Measurements from ENCODE around the gene DUXB. TPM values are rescaled to one million over a fixed set of nuclear protein-coding genes. Genes with fewer than 3 reads are reported as not detected.

Gene DUXB
- total and polyA plus RNA-seq, 8 donors, result not detected

DNA sequence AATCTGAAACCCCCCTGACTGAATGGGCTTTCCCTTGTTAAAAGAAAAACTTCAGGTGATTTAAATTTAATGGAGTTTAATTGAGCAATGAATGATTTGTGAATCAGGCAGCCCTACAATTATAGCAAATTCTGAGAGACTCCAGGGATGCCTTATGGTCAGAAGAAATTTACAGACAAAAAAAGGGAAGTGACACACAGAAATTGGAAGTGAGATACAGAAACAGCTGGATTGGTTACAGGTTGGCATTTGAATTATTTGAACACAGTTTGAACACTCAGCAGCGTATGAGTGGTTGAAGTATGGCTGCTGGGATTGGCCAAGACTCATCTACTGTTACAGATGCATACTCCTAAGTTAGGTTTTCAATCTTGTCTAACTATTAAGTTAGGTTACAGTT lies 44.0 kb upstream of the DUXB start:
- Histone ChIP-seq H3K4me1 (peaks cover 0 to 3% (median under 1%) of the 10 kb centered on the region in 4 donors), H3K27me3 (no peaks in the 10 kb centered on the region), H3K27ac (no peak overlapping the region), H3K4me3 (no peak overlapping the region), H3K36me3 (no peaks in the 10 kb centered on the region), H3K9me3 (peaks cover 0 to 17% (median 6%) of the 10 kb centered on the region in 4 donors)
- no peak for DNase-seq
- TF ChIP-seq POLR2AphosphoS5 (IDR thresholded peaks at IDR 0.05), result no peak
- TF ChIP-seq, protein P1, sequence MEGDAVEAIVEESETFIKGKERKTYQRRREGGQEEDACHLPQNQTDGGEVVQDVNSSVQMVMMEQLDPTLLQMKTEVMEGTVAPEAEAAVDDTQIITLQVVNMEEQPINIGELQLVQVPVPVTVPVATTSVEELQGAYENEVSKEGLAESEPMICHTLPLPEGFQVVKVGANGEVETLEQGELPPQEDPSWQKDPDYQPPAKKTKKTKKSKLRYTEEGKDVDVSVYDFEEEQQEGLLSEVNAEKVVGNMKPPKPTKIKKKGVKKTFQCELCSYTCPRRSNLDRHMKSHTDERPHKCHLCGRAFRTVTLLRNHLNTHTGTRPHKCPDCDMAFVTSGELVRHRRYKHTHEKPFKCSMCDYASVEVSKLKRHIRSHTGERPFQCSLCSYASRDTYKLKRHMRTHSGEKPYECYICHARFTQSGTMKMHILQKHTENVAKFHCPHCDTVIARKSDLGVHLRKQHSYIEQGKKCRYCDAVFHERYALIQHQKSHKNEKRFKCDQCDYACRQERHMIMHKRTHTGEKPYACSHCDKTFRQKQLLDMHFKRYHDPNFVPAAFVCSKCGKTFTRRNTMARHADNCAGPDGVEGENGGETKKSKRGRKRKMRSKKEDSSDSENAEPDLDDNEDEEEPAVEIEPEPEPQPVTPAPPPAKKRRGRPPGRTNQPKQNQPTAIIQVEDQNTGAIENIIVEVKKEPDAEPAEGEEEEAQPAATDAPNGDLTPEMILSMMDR (IDR thresholded peaks at IDR 0.05), result no peak
- TF ChIP-seq POLR2A (IDR thresholded peaks at IDR 0.05), result no peak
- TF ChIP-seq EP300 (IDR thresholded peaks at IDR 0.05), result no peak
- intact Hi-C loops (cut with DNase I; ENCODE audit: low total_unique reads), result no loop called here
- 59 to 86% (median 76%) methylated on average over 1 of the region's 1 CpG for WGBS, 5 donors

DNA sequence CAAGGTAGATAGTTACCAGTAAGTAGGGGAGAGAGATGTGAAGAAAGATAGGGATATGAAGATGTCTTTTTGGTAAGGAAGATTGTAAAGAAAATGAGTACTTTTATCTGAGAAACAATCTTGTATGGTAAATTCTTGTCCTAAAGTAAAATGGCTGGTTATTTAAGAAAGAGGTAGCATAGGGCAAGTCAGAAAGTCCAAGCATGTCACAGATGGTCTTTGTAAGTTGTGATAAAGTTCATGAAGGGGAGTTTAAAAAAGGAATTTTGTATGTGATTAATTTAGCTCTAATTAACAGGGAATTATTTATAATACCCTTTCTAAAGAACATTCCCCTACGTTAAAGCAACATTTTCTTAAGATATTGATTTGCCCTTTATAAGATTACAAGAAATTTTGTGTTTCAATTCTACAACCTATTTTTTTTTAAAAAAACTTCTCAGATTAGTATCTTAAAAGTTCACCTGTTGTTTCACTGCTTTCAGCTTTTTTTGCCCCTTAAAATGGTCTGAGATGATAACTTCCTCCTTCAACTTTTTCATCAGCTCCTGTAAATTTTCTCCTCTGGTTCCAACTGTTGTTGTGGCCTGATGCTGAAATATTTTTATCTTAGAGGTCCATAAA lies 41.3 kb upstream of the DUXB start:
- TF ChIP-seq POLR2A (IDR thresholded peaks at IDR 0.05), result no peak
- WGBS, 5 donors, result 27 to 42% (median 35%) methylated on average over 1 of the region's 1 CpG
- intact Hi-C loops (cut with DNase I; ENCODE audit: low total_unique reads), result no loop called here
- H3K27ac ChIP-seq, result no peak overlapping the region
- H3K27me3 ChIP-seq, result no peaks in the 10 kb centered on the region
- no peaks in the 10 kb centered on the region for H3K4me1 ChIP-seq
- H3K4me3 ChIP-seq, result no peak overlapping the region
- no peaks in the 10 kb centered on the region for H3K36me3 ChIP-seq
- H3K9me3 ChIP-seq, result peaks cover 0 to 17% (median 7%) of the 10 kb centered on the region in 4 donors
- no peak for DNase-seq

DNA sequence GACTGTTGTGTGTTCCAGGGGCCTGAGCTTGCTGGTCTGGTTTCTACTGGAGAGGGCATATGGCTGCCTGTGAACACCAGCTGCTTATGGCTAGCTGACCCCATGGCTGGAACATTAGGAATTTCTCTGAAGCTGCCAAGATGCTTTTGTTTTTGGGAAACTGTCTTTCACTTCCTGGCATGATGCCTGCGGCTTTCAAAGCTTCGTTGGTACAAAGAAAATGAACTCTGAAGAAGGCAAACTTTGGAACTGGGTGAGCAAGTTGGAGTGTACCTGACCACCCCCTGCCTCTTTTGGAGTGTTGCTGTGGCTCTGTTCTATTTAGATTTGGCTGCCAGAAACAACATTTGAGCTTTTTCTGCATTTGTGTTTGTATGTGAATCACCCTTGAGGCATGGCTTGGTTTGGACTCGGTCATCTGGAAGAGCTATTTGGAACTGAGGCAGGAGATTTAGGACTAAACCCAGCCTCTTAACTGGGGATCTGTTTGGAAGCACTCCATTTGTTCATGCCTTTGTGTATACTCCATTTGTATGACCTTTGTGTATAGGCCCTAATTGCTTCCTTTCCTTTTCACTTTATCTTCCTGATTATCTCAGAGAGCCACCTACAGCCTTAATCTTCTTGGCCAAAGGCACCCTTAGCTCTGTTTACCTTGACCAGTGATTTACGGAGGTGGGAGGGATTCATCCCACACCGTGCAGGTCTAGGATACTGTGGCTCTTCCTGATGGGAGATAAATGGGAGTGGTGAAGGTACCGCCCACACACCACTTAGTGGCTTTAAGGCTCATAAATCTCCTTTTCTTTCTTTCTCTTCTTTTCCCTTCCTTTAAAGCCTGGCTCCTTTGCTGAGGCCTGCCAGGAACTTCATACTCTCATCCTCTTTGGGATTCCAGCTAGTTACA lies 32.3 kb upstream of the DUXB start:
- no peaks in the 10 kb centered on the region for H3K9me3 ChIP-seq
- no peaks in the 10 kb centered on the region for H3K36me3 ChIP-seq
- 23 to 36% (median 28%) methylated on average over 6 of the region's 6 CpGs for WGBS, 5 donors
- H3K4me3 ChIP-seq, result no peak overlapping the region
- peak in 1 of 2 donors; percentile 55 for DNase-seq
- H3K4me1 ChIP-seq, result peaks cover 17 to 23% (median 20%) of the 10 kb centered on the region in 4 donors
- intact Hi-C loops (cut with DNase I; ENCODE audit: low total_unique reads), result no loop called here
- peak overlapping the region; percentile 23 to 69 (median 61) for H3K27ac ChIP-seq
- no peaks in the 10 kb centered on the region for H3K27me3 ChIP-seq
- TF ChIP-seq POLR2AphosphoS5 (IDR thresholded peaks at IDR 0.05) (peak in 1 of 3 donors; percentile 46), POLR2A (IDR thresholded peaks at IDR 0.05) (no peak)

DNA sequence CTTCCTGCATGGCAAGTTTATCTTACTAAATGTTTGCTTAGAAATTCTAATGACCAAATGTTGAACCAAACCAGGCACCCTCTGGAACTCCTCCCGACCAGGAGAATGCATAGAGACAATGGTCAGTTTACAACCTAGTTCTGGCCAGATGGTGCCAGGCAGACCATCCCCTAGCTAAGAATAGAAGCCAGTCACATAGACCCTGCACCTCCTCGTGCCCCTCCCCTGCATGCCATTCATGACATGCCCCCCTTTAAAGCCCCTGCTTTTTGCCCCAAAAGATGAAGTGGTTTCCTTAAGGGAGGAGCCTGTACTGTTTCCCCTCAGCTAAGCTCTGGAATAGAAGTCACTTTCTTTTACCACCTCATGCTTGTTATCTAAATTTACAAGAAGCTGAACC lies 31.6 kb upstream of the DUXB start:
- 6 to 37% (median 16%) methylated on average over 2 of the region's 2 CpGs for WGBS, 5 donors
- no peaks in the 10 kb centered on the region for H3K27me3 ChIP-seq
- H3K9me3 ChIP-seq, result no peaks in the 10 kb centered on the region
- peak overlapping the region in 4 of 5 donors; percentile 5 to 69 (median 63) for H3K27ac ChIP-seq
- H3K4me1 ChIP-seq, result peaks cover 17 to 23% (median 20%) of the 10 kb centered on the region in 4 donors
- no peak for TF ChIP-seq POLR2A (IDR thresholded peaks at IDR 0.05)
- no peak for TF ChIP-seq POLR2AphosphoS5 (IDR thresholded peaks at IDR 0.05)
- TF ChIP-seq EP300 (IDR thresholded peaks at IDR 0.05), result no peak
- TF ChIP-seq, protein P1 (IDR thresholded peaks at IDR 0.05), result no peak
- no peaks in the 10 kb centered on the region for H3K36me3 ChIP-seq
- DNase-seq, result no peak
- no peak overlapping the region for H3K4me3 ChIP-seq
- intact Hi-C loops (cut with DNase I; ENCODE audit: low total_unique reads), result no loop called here

DNA sequence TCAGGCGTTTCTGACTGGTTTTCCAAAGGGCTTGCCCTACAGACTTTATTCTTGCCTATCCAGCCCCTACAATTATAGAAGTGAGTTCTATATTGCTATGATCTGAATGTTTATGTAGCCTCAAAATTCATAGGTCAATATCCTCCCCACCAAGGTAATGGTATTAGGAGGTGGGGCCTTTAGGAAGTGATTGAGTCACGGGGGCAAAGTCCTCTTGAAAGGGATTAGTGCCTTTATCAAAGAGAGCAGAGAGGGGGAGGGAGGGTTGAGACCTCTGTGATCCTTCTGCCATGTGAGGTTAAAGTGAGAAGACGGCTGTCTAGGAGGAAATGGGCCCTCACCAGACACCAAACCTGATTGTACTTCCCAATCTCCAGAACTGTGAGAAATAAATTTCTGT lies 26.0 kb upstream of the DUXB start:
- WGBS, 5 donors, result 33 to 53% (median 50%) methylated on average over 3 of the region's 3 CpGs

More for the DNA sequence above, 26.0 kb upstream of the DUXB start:
- H3K4me1 ChIP-seq, result no peaks in the 10 kb centered on the region
- intact Hi-C loops (cut with DNase I; ENCODE audit: low total_unique reads), result no loop called here
- H3K36me3 ChIP-seq, result no peaks in the 10 kb centered on the region
- no peaks in the 10 kb centered on the region for H3K9me3 ChIP-seq
- no peak overlapping the region for H3K27ac ChIP-seq
- TF ChIP-seq POLR2A (IDR thresholded peaks at IDR 0.05), result no peak
- TF ChIP-seq, protein P1 (IDR thresholded peaks at IDR 0.05), result no peak
- H3K4me3 ChIP-seq, result no peak overlapping the region
- H3K27me3 ChIP-seq, result no peaks in the 10 kb centered on the region
- peak in 1 of 2 donors; percentile 47 for DNase-seq

All from stomach (tissue), 9 donors.